HG03558 (cell line): Measurements from ENCODE around the gene RHOBTB3.
"Not testable (repeated sequence)": the region's sequence is repeated elsewhere in the genome, so short reads cannot be mapped to it uniquely, and the experiment has no call there.

Experiments used
- ATAC-seq: cut with Tn5 transposase; IDR thresholded peaks from one replicate; pipeline ENCODE4 v1.9.1; 2021; ENCODE audit warnings: moderate number of reproducible peaks; ENCODE audit not compliant: unreplicated experiment; ENCODE audit errors: extremely low read depth

The RHOBTB3 gene

GRCh38 chr5:95730730-95731570 lies at the start of gene RHOBTB3:
Gene RHOBTB3, plus strand, starts transcription at chr5:95731336. Its CDS starts 347 bp downstream, at chr5:95731683.
- no peak for ATAC-seq

- no peak for ATAC-seq
Measured at GRCh38 chr5:95682891-95683290, 48.2 kb upstream of the RHOBTB3 start, which contains the start of gene SPATA9. Gene SPATA9, minus strand, starts transcription at chr5:95682991. Its CDS starts 137 bp downstream, at chr5:95682854.

- ATAC-seq = no peak
Measured at GRCh38 chr5:95684361-95684760, 46.8 kb upstream of the RHOBTB3 start.

- ATAC-seq = no peak
Measured at GRCh38 chr5:95686651-95687050, 44.5 kb upstream of the RHOBTB3 start.

- no peak for ATAC-seq
Measured at GRCh38 chr5:95689680-95690079, 41.5 kb upstream of the RHOBTB3 start.

- ATAC-seq = no peak
Measured at GRCh38 chr5:95690333-95690732, 40.8 kb upstream of the RHOBTB3 start.

- ATAC-seq = no peak
Measured at GRCh38 chr5:95697781-95698681, 33.1 kb upstream of the RHOBTB3 start.

GRCh38 chr5:95699337-95699736 lies 31.8 kb upstream of the RHOBTB3 start:
- no peak for ATAC-seq

- ATAC-seq = no peak
Measured at GRCh38 chr5:95701074-95701473, 30.1 kb upstream of the RHOBTB3 start.

GRCh38 chr5:95704150-95704549 lies 27.0 kb upstream of the RHOBTB3 start:
- no peak for ATAC-seq

- ATAC-seq = not testable (repeated sequence)
Measured at GRCh38 chr5:95706196-95706595, 24.9 kb upstream of the RHOBTB3 start.

GRCh38 chr5:95707055-95707454 lies 24.1 kb upstream of the RHOBTB3 start:
- no peak for ATAC-seq

- not testable (repeated sequence) for ATAC-seq
Measured at GRCh38 chr5:95707534-95708188, 23.5 kb upstream of the RHOBTB3 start.

GRCh38 chr5:95708876-95709275 lies 22.3 kb upstream of the RHOBTB3 start:
- no peak for ATAC-seq

- ATAC-seq = no peak
Measured at GRCh38 chr5:95709967-95710650, 21.0 kb upstream of the RHOBTB3 start.

GRCh38 chr5:95710651-95711500 lies 20.3 kb upstream of the RHOBTB3 start:
- not testable (repeated sequence) for ATAC-seq

GRCh38 chr5:95711501-95712346 lies 19.4 kb upstream of the RHOBTB3 start:
- ATAC-seq = no peak

- ATAC-seq = no peak
Measured at GRCh38 chr5:95712347-95712958, 18.7 kb upstream of the RHOBTB3 start.
